ENCODE measurements around the gene PPM1A. TPM values are rescaled to one million over a fixed set of nuclear protein-coding genes. Genes with fewer than 3 reads are reported as not detected.

Gene PPM1A
- total and polyA plus RNA-seq, 2 donors (not counting 3 experiments of a cell fraction or from before 2014, with no cell fraction given), result 14.1 to 33.9 TPM

GRCh38 chr14:60304509-60304908 lies 55.5 kb downstream of the PPM1A start:
- no peak for TF ChIP-seq MYC (IDR thresholded peaks at IDR 0.05; ENCODE audit: low read depth, low read length)
- no peak for TF ChIP-seq POLR2A (IDR thresholded peaks at IDR 0.05; ENCODE audit: low read depth, low read length)
- no peak for TF ChIP-seq GATA2 (IDR thresholded peaks at IDR 0.05; ENCODE audit: insufficient read depth, insufficient read length, low read depth, low read length)
- TF ChIP-seq FOS (IDR thresholded peaks at IDR 0.05; ENCODE audit: borderline replicate concordance, insufficient read depth, low read length), result no peak
- no peak for TF ChIP-seq POLR2AphosphoS5 (IDR thresholded peaks at IDR 0.05; ENCODE audit: insufficient read depth, low read depth, low read length)
- TF ChIP-seq, protein P1, sequence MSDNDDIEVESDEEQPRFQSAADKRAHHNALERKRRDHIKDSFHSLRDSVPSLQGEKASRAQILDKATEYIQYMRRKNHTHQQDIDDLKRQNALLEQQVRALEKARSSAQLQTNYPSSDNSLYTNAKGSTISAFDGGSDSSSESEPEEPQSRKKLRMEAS (IDR thresholded peaks at IDR 0.05; ENCODE audit: insufficient read depth, insufficient read length), result no peak
- TF ChIP-seq JUN (IDR thresholded peaks at IDR 0.05; ENCODE audit: borderline replicate concordance, insufficient read depth, insufficient read length, low read depth), result no peak
- TF ChIP-seq EZH2 (IDR thresholded peaks at IDR 0.05; ENCODE audit: borderline replicate concordance, low read depth, low read length, severe bottlenecking), result no peak
- TF ChIP-seq, protein P2, sequence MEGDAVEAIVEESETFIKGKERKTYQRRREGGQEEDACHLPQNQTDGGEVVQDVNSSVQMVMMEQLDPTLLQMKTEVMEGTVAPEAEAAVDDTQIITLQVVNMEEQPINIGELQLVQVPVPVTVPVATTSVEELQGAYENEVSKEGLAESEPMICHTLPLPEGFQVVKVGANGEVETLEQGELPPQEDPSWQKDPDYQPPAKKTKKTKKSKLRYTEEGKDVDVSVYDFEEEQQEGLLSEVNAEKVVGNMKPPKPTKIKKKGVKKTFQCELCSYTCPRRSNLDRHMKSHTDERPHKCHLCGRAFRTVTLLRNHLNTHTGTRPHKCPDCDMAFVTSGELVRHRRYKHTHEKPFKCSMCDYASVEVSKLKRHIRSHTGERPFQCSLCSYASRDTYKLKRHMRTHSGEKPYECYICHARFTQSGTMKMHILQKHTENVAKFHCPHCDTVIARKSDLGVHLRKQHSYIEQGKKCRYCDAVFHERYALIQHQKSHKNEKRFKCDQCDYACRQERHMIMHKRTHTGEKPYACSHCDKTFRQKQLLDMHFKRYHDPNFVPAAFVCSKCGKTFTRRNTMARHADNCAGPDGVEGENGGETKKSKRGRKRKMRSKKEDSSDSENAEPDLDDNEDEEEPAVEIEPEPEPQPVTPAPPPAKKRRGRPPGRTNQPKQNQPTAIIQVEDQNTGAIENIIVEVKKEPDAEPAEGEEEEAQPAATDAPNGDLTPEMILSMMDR (IDR thresholded peaks at IDR 0.05; ENCODE audit: extremely low read depth in 1 of 2, insufficient read depth in 1 of 2, low read depth in 1 of 2, low read length in 2 of 2), result no peak
- Histone ChIP-seq H3K36me3 (ENCODE audit: control insufficient read depth in 2 of 2, extremely low read depth in 1 of 2, insufficient read depth in 2 of 2, low read length in 2 of 2) (no peaks in the 10 kb centered on the region), H3K9me3 (replicated peaks; ENCODE audit: control insufficient read depth, insufficient read depth, low read length) (no peaks in the 10 kb centered on the region), H3K4me1 (ENCODE audit: control insufficient read depth, extremely low read depth, insufficient read depth, low read length) (no peaks in the 10 kb centered on the region), H3K9ac (replicated peaks; ENCODE audit: extremely low read depth, insufficient read depth, low read length) (no peak overlapping the region), H4K20me1 (replicated peaks; ENCODE audit: control insufficient read depth, extremely low read depth, insufficient read depth, low read length) (no peaks in the 10 kb centered on the region), H3K9me1 (replicated peaks; ENCODE audit: control insufficient read depth, extremely low read depth, insufficient read depth, low read length) (no peaks in the 10 kb centered on the region), H3K27me3 (ENCODE audit: control insufficient read depth in 2 of 2, insufficient read depth in 2 of 2, low read length in 2 of 2) (peaks cover 0 to 4% of the 10 kb centered on the region in 2 experiments), H3K27ac (ENCODE audit: insufficient read depth, low read depth, low read length) (no peak overlapping the region), H3K4me2 (ENCODE audit: insufficient read depth, low read length) (no peak overlapping the region), H2AFZ (ENCODE audit: low read depth, low read length) (no peak overlapping the region), H3K4me3 (replicated peaks in 1 of 3; ENCODE audit: insufficient read depth in 1 of 3, low read depth in 1 of 3, low read length in 3 of 3) (no peak overlapping the region), H3K79me2 (ENCODE audit: control insufficient read depth, insufficient read depth, low read length) (no peaks in the 10 kb centered on the region)
- BruUV-seq (replicated peaks), result no TSS peak
- DNase-seq (ENCODE audit: low read depth, low spot score) (no peak), FAIRE-seq (no peak)
- POLR2A ChIA-PET, result interaction anchor here (0.6 kb wide), 1 partner anchor 304 kb away, joined by 3 read pairs; no protein-coding TSS in a partner anchor
- intact Hi-C loops (cut with micrococcal nuclease), result no loop called here
- CTCF ChIA-PET, result no interaction called here
- dilution Hi-C loops (cut with MboI; ENCODE audit: extremely low pct_ligation_motif_present, low sequenced_read_pairs), result no loop called here
